22Rv1 (cell line): ENCODE data around the gene ABI3BP.

ENCODE experiments used
- ZFX ChIP-seq: fragments of 450-650 bp; IDR thresholded peaks from 2 replicates; pipeline ENCODE4 v1.6.1; 2017; ENCODE audit warnings: antibody characterized with exemption, borderline replicate concordance
- TF ChIP-seq, protein P1 (sequence below): fragments of 450-650 bp; IDR thresholded peaks from 2 replicates; pipeline ENCODE4 v1.5.1; 2017; ENCODE audit warnings: mild to moderate bottlenecking

DNA sequence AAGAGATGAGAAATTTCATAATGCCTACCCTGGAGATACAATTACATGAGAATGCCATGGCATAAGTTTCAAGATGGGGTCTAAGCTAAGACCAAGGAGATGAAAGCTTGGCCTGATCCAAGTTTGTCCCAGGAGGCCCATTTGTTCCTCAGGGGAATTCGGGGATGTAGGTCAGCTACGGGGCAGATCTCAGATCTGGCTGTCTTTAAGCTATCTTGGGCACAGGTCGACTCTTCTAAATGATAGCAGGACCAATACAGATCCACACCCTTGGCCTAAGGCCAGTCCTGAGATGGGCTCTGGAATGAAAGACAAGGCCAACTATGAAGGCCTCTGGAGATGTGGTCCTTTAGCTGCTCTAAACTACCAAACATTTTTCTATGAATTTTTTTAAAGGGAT is 16.6 kb downstream of the ABI3BP start:
- TF ChIP-seq, protein P1, sequence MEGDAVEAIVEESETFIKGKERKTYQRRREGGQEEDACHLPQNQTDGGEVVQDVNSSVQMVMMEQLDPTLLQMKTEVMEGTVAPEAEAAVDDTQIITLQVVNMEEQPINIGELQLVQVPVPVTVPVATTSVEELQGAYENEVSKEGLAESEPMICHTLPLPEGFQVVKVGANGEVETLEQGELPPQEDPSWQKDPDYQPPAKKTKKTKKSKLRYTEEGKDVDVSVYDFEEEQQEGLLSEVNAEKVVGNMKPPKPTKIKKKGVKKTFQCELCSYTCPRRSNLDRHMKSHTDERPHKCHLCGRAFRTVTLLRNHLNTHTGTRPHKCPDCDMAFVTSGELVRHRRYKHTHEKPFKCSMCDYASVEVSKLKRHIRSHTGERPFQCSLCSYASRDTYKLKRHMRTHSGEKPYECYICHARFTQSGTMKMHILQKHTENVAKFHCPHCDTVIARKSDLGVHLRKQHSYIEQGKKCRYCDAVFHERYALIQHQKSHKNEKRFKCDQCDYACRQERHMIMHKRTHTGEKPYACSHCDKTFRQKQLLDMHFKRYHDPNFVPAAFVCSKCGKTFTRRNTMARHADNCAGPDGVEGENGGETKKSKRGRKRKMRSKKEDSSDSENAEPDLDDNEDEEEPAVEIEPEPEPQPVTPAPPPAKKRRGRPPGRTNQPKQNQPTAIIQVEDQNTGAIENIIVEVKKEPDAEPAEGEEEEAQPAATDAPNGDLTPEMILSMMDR: no peak
- TF ChIP-seq ZFX: no peak
